DMS 273 (cell line): ENCODE results near the gene GMEB2.
A peak's percentile ranks its signal among the peaks of the same experiment; 100 is the strongest.

Experiments used
- DNase-seq: peaks from one replicate; lab custom pipeline; 2025; ENCODE audit not compliant: unreplicated experiment; lab: John Stamatoyannopoulos, UW

GMEB2 gene

GRCh38 chr20:63590218-63591146, 36.4 kb downstream of the GMEB2 start:
- no peak for DNase-seq

- DNase-seq, result no peak
These were observed 37.4 kb downstream of the GMEB2 start for GRCh38 chr20:63589261-63590217.

- no peak for DNase-seq
These were observed 38.3 kb downstream of the GMEB2 start for GRCh38 chr20:63588641-63589041.

GRCh38 chr20:63587776-63588591, 38.9 kb downstream of the GMEB2 start:
- no peak for DNase-seq

GRCh38 chr20:63587256-63587655, 39.6 kb downstream of the GMEB2 start:
- DNase-seq, result no peak

GRCh38 chr20:63586797-63587196, 40.1 kb downstream of the GMEB2 start:
- DNase-seq, result no peak

- DNase-seq, result no peak
These were observed 41.0 kb downstream of the GMEB2 start for GRCh38 chr20:63585616-63586565.

- DNase-seq, result no peak
These were observed 44.4 kb downstream of the GMEB2 start for GRCh38 chr20:63582382-63583063.

- peak; percentile 71 for DNase-seq
These were observed 46.0 kb downstream of the GMEB2 start for GRCh38 chr20:63580796-63581461.

GRCh38 chr20:63579017-63579694, 47.7 kb downstream of the GMEB2 start:
- no peak for DNase-seq

GRCh38 chr20:63578224-63579016, 48.5 kb downstream of the GMEB2 start:
- DNase-seq, result no peak

- peak; percentile 67 for DNase-seq
These were observed 49.5 kb downstream of the GMEB2 start for GRCh38 chr20:63577317-63577894.

GRCh38 chr20:63576311-63576710, 50.6 kb downstream of the GMEB2 start:
- no peak for DNase-seq

GRCh38 chr20:63574829-63575743, 51.8 kb downstream of the GMEB2 start:
- no peak for DNase-seq

GRCh38 chr20:63574156-63574828, 52.6 kb downstream of the GMEB2 start, which contains the start of gene HELZ2:
HELZ2 (minus strand) TSS chr20:63574239; CDS start chr20:63572385, 1,854 bp downstream.
- DNase-seq, result peak; percentile 84
